NCI-H128 (cell line): ENCODE results near the gene ECM1.

Experiments used
- DNase-seq: peaks from one replicate; lab custom pipeline; 2025; ENCODE audit not compliant: unreplicated experiment; lab: John Stamatoyannopoulos, UW

The ECM1 gene

DNA sequence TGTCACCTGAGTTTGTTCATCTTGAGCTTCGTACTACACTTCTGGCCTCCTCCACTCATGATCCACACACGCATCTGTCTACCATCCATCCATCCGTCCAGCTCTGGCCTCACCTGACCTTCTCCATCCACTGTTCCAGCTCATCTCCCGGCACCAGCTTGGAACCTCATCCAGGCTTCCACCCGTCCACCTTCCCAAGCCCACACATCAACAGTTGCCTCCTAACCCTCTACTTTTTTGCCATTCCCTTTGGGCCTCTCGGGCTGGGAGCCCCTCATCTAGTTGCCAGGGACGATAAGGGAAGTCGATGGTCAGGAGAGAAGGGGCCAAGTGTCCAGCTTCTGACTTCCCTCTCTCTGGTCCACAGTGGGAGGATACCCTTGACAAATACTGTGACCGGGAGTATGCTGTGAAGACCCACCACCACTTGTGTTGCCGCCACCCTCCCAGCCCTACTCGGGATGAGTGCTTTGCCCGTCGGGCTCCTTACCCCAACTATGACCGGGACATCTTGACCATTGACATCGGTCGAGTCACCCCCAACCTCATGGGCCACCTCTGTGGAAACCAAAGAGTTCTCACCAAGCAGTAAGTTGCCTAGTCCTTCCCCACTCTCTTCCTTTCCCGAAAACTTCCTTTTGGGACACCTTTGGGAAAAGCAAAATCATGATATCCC is 4.2 kb downstream of the ECM1 start:
- no peak for DNase-seq

DNA sequence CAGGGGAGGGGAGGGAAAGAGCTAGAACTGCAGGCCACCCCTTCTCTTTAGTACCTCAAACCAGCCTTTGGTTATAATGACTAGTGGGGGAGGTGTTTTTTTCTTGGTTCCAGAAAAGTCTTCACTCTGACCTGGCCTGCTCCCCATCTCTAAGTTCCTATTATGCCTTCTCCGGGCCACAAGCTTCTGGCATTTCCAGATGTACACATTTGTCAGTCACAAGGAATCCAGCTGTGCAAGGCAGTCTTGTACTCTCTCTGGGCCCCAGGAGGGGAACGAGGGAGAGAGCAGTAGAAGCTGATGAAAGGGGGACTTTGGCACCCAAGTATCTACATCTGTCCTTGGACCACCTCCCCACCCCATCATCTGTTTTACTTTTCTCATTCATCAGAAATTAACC is 4.9 kb downstream of the ECM1 start:
- no peak for DNase-seq

DNA sequence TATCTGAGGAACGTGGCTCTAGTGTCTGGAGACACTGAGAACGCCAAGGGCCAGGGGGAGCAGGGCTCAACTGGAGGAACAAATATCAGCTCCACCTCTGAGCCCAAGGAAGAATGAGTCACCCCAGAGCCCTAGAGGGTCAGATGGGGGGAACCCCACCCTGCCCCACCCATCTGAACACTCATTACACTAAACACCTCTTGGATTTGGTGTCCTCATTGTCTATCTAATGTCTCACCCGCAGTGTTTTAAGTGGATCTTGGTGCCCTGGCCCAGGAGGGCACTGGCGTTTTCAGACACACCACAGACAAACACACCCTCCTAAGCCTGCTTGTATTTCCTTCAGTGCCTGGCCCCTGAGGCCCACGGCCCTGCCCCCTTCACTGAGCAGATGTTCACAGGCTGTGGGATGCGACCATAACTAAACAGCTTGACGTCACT is 5.5 kb downstream of the ECM1 start:
- DNase-seq: no peak

DNA sequence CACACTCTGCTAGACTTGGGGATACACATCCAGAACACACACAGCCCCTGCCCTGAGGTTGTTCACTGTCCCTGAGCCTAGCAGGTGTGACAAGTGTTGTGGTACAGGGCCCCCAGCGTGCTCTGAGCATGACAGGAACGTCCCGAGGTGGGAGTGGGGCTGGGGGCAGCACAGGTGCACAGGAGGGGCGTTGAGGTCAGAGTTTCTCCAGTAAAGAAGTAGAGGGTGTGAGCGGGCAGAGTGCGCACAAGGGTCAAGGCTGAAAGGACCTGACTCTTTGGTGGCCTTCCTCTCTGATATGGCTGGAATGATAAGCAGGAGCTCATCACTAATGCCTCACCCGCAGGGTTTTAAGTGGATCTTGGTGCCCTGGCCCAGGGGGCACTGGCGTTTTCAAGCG is 6.4 kb downstream of the ECM1 start:
- DNase-seq: no peak

DNA sequence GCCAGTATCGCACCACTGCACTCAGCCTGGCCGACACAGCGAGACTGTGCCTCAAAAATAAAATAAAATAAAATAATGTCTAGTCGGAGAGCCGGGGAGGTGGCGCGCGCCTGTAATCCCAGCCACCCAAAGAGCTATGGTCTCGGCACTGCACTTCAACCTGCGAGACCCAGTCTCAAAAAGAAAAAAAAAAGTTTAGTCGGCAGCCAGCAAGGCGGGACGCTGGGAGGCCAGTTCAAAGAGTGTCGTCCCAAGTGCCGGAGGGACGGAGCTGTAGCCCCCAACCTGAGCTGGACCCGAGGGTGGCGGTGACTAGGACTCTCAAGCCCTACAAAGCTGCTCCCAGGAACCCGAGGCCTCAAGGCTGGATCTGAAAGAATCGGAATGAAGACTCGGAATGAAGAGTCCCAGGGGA is 7.0 kb downstream of the ECM1 start:
- DNase-seq: no peak

DNA sequence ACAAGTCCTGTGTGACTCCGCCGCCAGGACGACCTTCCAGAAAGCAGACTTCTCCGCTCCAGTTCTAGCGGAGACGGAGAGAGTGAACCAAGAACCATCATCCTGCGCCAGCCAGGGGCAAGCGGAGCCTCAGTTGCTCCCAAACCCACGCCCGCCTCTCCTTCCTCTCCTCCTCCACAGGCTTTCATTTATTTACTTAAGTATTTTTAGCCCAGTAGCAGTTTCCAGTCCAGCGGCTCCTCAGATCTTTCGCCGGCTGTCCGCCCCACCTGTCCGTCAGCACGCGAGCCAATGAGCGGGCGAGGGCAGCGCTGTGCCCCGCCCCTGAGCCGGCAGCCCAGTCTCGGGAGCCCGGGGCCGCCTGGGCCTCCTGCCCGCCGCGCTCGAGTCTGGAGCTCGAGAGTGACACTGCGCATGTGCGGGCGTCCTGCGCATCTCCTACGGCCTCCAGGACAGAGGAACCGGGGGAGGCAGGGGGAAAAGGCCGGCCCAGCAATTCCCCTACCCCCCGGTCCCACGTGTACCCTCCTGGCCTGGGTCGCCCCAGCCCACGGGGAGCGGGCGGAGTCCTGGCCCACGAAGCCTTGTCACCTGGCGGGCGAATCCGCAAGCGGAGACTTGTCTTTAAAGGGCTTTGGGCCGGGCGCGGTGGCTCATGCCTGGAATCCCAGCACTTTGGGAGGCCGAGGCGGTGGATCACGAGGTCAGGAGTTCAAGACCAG is 7.6 kb downstream of the ECM1 start, which contains the start of gene FALEC:
FALEC (plus strand) TSS at position 425 of the 722 bp plus-strand sequence.
- peak; percentile 95 for DNase-seq

DNA sequence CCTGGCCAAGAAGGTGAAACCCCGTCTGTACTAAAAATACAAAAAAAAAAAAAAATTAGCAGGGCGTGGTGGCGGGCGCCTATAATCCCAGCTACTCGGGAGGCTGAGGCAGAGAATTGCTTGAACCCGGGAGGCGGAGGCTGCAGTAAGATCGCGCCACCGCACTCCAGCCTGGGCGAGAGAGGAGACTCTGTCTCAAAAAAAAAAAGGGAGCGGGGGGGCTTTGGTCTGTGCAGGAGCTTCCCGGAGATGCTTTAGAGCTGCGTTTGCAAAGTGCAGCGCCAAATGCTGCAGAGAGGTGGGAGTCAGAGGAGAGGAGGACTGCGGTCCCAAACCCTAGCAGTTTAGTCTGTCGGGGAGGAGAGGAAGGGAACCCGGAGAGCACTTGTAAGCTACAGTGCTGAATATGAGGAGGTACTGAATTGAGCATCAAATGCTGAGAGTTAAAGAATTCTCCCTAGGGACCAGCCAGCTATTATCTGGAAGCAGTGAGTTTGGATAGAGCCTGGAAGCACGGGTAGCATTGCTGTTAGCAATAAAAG is 8.2 kb downstream of the ECM1 start:
- DNase-seq: peak; percentile 43

DNA sequence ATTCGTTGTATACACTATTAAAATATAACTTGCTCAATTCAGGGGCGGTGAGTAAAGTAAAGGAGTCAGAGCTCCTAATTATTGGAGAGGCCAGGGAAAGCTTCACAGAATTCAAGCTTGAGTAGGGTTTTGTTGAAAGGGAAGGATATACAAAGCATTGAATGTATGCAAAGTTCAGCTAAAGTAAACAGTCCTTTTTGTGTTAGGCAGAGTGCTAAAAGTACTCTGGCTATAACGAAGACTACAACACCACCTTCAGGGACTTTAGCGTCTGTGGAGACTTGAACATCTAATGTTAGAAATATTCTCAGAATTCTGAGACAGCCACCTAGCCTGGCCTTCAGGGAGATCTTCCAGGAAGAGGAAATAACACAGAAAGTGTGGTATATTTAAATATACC is 8.7 kb downstream of the ECM1 start:
- peak; percentile 38 for DNase-seq

DNA sequence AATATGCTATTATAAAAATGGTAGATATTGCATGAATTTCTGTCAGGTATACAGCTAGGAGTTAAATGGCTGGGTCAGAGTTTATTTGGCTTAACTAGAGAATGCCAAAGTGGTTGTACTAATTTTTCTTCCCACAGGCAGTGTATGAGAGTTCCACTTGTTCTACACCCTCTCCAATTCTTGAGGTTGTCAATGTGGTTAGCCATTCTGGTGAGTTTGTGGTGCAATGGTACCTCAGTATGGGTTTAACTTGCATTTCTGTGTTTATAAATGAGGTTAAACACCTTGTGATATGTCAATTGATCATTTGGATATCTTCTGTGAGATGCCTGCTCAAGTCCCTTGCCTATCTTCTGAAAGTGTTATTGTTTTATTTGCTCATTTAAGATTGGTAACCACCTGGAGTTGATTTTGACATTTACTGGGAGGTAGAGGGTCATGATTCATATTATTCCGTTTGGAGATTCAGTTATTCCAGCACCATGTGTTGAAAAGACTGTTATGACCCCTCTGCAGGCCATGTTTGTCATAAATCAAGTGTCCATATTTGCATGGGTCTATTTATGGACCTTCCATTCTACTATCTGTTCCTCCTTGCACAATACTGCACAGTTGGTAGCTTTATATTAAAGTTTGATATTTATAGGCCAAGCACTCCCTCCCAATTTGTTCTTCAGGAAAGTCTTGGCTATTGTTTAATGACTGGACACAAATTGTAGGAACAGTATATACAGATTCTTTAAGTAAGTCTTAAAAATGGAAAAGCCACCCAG is 13.5 kb downstream of the ECM1 start:
- DNase-seq: no peak

DNA sequence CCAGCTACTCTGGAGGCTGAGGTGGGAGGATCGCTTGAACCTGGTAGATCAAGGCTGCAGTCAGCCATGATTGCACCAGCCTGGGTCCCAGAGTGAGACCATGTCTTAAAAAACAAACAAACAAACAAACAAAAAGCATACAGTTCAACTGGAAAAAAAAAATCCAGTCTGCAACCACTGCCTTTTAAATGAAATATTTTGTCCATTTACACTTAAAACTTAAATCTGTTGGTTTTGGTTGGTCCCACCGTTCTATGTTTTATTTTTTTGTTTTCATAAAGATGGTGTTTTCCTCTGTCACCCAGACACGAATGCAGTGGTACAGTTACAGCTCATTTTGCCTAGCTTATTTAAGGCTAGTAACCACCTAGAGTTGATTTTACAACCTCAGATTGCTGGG is 17.4 kb downstream of the ECM1 start:
- DNase-seq: no peak

DNA sequence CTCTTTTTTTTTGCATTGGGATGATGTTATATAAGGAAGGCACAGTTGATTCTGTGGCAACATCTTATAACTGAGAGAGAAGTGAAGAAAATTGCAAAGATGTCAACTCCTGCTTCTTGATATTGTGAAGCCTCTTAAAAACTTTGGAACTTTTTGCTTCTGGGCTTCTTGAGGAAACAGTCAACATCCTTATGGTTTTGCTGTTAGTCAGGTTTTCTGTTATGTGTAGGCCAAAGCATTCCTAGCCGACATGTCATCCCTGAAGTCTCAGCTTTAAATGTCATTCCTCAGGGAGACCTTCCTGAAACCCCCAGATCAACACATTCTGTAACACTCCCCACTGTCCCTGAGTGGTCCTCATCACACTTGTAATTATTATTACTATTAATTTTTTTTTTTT is 20.3 kb downstream of the ECM1 start:
- DNase-seq: no peak

DNA sequence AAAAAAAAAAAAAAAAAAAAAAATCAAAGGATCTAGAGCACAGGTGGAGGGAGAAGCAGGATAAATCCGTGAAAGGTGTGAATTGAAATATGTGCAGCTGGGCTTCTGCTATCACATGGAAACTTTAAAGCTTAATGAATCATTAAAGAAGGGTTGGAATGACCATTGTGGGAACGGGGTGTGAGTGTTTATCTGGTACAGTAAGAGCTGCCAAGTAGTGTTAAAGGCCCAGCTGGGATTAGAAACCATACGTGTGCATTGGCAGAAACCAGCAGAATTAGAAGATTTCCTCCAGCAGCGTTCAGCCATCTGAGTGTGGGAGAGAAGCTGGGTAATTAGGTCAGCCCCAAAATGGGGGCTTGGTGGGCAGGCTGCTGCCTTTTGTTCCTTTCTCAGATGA is 21.1 kb downstream of the ECM1 start:
- no peak for DNase-seq

DNA sequence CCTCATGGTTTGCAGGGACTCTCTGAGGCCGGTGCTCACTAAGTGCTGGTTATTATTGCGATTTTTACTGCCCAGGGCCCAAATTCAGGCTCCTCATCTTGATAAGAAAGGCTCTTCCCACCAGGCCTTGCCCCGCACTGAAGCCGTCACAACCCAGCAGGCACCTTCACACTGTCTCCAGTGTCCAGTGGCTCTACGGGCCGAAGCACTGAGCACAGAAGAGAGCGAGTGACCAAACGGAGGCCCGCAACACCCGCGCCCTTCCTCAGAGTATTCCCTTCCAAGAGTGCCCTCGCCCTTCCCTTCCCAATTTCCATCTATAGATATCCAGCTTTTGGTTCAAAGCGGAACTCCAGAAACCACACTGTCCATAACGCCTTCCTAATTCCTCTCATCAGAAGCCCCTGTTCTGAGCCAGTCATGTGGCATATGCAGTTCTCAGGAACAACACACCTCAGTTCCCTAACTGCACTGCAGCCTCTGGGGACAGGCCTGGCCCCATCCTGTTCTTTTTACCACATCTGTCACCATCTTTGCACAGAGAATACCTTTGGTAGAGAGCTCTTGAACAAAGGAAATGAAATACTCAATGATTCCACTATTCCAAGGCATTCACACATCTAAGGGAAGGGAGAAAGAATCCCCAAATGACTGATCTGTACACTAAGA is 22.7 kb downstream of the ECM1 start:
- DNase-seq: no peak

DNA sequence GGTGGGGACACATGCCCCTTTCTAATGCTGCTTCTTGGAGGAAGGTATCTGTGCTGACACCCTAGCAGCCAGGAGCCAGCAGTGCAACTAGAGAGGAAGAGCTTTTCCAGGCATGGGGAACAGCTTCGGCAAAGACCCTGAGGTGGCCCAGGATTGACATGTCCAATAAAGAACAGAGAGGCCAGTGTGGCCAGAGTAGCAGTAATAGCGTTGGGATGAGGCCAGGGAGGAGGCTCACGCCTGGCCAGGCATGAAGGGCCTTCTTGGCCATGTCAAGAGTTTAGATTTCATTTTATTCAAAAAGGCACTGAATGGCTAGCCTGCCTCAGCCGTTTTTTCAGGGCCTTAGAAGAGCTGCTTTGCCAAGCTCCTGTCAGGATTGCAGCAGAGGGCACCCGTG is 25.0 kb downstream of the ECM1 start:
- DNase-seq: no peak

DNA sequence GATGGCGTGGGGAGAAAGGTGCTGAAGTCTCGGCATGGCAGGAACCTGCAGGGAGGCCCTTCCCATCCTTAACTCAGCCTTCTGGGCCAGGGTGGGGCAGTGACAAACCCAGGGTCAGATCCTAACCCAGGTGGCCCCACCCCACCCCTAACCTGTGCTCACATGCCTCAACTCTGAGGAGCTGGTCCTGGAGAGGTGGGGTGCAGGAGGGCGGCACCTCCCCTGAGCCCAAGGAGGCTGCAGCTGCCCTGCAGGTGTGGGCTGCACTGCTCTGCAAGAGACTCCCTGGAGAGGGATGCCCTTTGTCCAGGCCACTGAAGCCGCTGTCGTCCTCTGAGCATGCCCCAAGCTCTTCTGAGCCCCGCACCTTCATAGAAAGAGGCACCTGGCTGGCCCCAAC is 26.1 kb downstream of the ECM1 start:
- DNase-seq: no peak

DNA sequence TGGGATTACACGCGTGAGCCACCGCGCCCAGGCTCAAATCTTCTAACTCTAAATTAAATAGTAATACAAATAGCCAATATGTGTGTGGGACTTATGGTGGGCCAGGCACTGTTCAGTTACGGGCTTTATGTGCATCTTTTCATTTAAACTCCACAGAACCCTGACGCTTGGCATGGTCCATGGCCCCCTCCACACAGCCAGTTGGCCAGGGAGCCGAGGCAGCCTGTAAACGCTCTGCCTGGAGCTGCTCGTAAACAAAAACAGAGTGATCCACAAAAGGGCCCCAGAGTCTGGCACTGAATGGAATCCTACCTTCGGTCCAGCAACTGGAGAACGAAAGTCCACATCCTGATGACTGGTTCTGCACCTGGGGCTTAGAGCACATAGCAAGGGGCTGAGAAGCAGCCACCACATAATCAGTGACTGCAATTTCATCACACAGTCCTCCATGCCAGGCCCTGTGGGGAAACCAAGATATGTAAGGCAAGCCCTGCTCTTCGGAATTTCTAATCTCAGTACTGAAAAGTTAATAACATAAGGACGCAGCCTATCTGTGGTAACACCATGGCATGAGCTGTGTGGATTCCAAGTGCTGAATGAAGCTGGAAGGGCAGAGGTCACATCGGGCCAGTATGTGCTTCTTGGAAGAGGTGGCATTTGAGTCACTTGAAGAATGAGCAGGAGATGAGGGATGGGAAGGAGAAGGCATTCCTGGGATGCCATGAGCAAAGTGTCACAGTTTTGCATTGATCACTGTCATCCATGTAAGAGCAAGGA is 27.8 kb downstream of the ECM1 start:
- no peak for DNase-seq

DNA sequence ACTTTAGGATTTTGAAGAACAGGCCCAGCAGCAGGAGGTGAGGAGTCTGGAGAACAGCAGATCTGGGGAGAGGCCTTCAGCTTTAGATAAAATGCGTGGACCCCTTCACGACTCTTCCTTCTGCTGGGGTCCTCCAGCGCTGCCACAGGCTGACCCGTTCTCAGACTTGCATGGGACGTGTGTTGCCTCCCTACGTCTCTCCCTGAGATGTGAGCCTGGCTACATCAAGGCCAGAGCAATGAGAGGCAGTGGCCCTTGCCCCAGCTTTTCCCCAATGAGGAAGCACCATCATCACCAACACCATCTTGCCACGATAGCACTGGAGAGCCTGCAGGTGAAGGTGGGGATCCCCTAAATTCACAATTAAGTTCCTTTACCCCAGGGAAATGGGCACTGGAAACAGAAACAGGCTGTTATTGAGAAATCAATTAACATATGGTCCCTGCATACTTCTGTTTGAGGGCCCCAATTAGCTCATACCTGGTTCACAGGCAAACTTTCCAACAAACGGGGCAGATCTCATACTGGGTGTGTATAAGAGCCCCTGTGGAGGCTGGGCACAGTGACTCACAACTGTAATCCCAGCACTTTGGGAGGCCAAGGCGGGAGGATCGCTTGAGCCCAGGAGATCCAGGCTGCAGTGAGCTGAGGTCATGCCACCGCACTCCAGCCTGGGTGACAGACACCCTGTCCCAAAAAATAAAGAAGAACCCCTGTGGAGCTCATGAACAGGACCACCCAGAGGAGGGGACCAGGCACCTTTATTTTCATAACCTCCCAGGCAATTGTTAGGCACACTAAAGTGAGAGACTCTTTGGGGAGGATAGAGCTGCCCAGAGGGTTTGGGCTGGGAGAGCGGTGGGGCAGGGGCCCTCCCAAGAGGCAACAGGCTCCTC is 29.2 kb downstream of the ECM1 start:
- DNase-seq: no peak

DNA sequence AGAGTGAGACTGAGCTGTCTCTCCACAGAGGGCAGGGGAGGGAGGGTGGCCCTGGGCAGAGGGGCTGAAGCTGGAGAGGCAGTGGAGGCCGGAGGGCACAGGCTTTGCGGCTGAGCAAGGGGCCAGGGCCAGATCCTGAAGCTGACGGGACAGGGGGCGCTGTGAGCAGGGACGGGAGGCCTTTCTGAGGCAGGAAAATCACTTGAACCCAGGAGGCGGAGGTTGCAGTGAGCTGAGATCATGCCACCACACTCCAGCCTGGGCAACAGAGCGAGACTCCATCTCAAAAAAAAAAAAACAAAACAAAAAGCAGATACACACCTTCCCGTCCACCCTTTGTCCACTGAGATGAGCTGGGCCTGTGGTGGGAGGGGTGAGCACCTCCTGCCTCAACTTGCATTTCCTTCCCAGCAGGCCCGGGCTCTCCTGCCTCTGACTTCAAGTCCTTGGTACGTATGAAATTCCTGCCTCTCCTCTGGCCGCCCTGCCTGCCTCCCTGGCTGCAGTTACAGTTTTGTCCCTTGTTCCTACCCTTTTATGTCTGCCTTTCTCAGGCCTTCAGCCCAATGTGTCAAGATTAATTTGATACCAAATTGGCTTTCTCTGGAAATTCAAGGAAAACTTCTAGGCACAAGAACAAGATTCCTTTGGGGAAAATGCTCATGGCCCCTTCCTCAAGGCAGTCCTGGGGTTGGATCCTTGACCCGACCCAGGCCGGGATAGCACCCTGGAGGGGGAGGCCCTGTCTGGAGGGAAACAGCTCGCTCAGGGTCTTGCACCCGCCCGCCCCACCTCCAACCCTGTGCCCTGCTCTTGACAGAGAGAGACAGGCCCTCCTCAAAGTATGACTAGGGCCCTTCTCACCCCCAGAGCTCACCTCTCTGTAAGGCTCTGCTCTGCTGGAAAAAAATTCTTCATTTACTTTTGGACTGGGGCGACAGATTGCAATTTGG is 30.1 kb downstream of the ECM1 start:
- DNase-seq: no peak
